Activated CD4-positive, alpha-beta T cell treated with anti-CD3 and anti-CD28 coated beads, Interleukin-2, amount 50 U/mL, for 4 hours (primary cell): ENCODE results near the gene GRIK4.

ENCODE experiments used
- DNase-seq, 2 experiments: peaks; one replicate each; pipeline ENCODE4 v3.0.0-alpha.2; 2020

GRIK4 gene

GRCh38 chr11:120896687-120897086 is 385.1 kb downstream of the GRIK4 start:
- no peak for DNase-seq

- DNase-seq: no peak
These were observed 387.0 kb downstream of the GRIK4 start for GRCh38 chr11:120898568-120898967.

GRCh38 chr11:120899720-120900119 is 388.2 kb downstream of the GRIK4 start:
- no peak for DNase-seq

GRCh38 chr11:120900643-120901042 is 389.1 kb downstream of the GRIK4 start:
- DNase-seq: no peak

GRCh38 chr11:120903686-120904085 is 392.1 kb downstream of the GRIK4 start:
- DNase-seq: no peak

- no peak for DNase-seq
These were observed 392.6 kb downstream of the GRIK4 start for GRCh38 chr11:120904116-120904515.

- no peak for DNase-seq
These were observed 395.2 kb downstream of the GRIK4 start for GRCh38 chr11:120906766-120907165.

- no peak for DNase-seq
These were observed 396.4 kb downstream of the GRIK4 start for GRCh38 chr11:120907971-120908370.

GRCh38 chr11:120908461-120909181 is 397.1 kb downstream of the GRIK4 start:
- DNase-seq: no peak

GRCh38 chr11:120909676-120910416 is 398.3 kb downstream of the GRIK4 start:
- DNase-seq: no peak

- DNase-seq: no peak
These were observed 400.4 kb downstream of the GRIK4 start for GRCh38 chr11:120911943-120912342.

GRCh38 chr11:120912504-120912903 is 401.0 kb downstream of the GRIK4 start:
- no peak for DNase-seq

- no peak for DNase-seq
These were observed 401.4 kb downstream of the GRIK4 start for GRCh38 chr11:120912915-120913314.

- DNase-seq: no peak
These were observed 402.5 kb downstream of the GRIK4 start for GRCh38 chr11:120914021-120914420.

- DNase-seq: no peak
These were observed 403.1 kb downstream of the GRIK4 start for GRCh38 chr11:120914601-120915000.

- DNase-seq: no peak
These were observed 406.2 kb downstream of the GRIK4 start for GRCh38 chr11:120917559-120918239.

- no peak for DNase-seq
These were observed 406.7 kb downstream of the GRIK4 start for GRCh38 chr11:120918257-120918656.

- no peak for DNase-seq
These were observed 407.5 kb downstream of the GRIK4 start for GRCh38 chr11:120919045-120919444.

GRCh38 chr11:120919566-120919965 is 408.0 kb downstream of the GRIK4 start:
- no peak for DNase-seq

GRCh38 chr11:120923866-120924508 is 412.4 kb downstream of the GRIK4 start:
- no peak for DNase-seq

- no peak for DNase-seq
These were observed 414.4 kb downstream of the GRIK4 start for GRCh38 chr11:120925944-120926343.

GRCh38 chr11:120928627-120929026 is 417.1 kb downstream of the GRIK4 start:
- no peak for DNase-seq

- DNase-seq: no peak
These were observed 417.5 kb downstream of the GRIK4 start for GRCh38 chr11:120929090-120929489.
